Erythroblast (primary cell): ENCODE results near the gene ULK4.

Experiments
- GATA1 ChIP-seq: IDR thresholded peaks from 2 replicates; pipeline ENCODE4 v1.6.1; 2011; ENCODE audit warnings: low read depth, mild to moderate bottlenecking, control low read depth, low read length, moderate library complexity
- POLR2A ChIP-seq: IDR thresholded peaks from 2 replicates; pipeline ENCODE4 v1.6.1; 2011; ENCODE audit warnings: mild to moderate bottlenecking, low read length

GRCh38 chr3:41836360-41837134, 125.4 kb downstream of the ULK4 start:
- no peak for TF ChIP-seq POLR2A
- no peak for TF ChIP-seq GATA1
